HG03280 (cell line): ENCODE data around the gene STK39.

Experiments
- ATAC-seq: cut with Tn5 transposase; IDR thresholded peaks from one replicate; pipeline ENCODE4 v1.9.1; 2021; ENCODE audit warnings: mild to moderate bottlenecking, moderate library complexity; ENCODE audit not compliant: unreplicated experiment

STK39 gene

GRCh38 chr2:168210895-168211570 lies 36.4 kb downstream of the STK39 start:
- peak; percentile 37 for ATAC-seq

GRCh38 chr2:168210216-168210894 lies 37.0 kb downstream of the STK39 start:
- no peak for ATAC-seq

- ATAC-seq: no peak
Observed at GRCh38 chr2:168208652-168209051, 38.7 kb downstream of the STK39 start.

- no peak for ATAC-seq
Observed at GRCh38 chr2:168207851-168208250, 39.5 kb downstream of the STK39 start.

- no peak for ATAC-seq
Observed at GRCh38 chr2:168203762-168204693, 43.4 kb downstream of the STK39 start.

DNA sequence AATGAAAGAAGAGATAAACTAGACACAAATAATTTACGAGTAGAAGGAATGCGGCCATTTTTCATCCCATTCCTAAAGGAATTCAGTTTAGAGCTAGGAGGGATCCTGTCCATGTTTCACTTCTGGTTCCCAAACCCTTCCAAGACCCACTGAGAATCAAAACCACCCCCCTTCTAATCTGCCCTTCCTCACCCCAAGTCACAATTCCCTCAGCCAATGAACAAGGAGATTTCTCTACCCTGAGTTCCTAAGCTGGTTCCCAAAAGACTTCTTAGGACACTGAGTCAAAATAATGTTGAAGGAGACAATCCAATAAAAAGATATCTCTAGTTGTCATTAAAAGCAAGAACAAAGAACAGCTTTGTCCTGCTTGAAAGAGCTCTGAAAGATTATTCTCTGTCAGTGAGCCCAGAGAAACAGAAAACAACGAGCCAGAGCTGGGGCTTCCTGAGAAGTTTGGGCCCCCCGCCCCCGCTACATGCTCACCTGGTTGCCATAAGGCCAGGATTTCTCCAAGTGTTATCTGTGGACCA lies 45.7 kb downstream of the STK39 start:
- ATAC-seq: no peak

DNA sequence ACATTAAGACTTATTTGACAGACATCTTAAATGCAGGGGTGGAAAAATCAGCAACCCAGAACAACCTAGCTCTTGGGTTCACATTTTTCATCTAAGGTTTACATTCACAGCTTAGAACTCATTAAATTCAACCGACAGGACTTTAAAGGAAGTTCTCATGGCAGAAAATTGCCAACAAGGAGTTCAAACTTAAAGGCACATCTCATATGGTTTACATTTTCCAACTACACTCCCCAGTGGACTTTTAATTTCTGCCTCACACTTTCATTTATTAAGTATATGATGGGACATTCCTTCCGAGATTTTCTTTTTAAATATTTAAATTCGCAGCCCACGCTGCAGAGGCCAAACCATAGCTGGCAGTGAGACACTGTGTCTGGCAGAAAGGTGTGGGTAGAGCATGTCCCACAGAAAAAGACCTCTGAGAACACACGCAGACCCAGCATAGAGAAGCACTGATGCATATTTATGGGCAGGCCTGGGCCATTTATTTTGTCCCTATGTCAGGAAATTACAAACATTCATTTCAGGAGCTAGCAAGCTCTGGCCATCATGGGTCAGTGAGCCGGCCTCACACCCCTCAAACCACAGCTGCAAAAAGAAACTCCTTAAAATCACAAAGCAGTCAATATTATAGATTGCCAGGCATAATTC lies 46.3 kb downstream of the STK39 start:
- ATAC-seq: no peak

DNA sequence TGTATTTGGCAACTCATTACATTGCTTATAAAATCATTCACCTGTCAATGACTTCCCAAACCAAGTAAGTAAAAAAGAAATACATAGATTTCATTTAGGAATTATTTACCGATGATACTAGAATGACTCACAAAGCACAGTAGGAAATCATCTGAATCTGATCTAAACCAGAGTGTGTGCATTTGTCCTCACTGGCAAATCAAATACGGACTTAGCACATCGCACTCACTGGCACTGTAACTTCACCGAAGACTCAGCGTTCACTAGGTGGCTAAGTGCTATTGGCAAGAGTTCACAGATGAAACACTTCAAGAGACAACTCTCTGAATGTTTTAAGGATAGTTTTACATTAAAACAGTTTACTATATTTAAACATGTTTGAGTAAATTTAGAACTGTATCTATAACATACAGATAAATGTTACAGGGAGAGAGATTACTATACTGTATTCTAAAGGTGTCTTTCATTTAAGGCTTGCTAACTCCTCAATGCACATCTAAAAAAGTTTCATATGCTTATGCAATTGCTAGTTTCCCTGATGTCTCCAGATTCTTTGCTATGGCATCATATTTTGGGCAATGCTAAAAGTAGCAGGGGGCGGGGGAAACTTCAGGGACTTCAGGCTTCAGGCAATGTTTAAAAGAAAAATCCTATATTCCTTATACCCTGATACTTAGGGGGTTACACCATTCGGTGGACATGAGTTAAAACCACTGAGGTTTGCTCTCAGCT lies 48.8 kb downstream of the STK39 start:
- ATAC-seq: no peak

GRCh38 chr2:168196764-168197180 lies 50.6 kb downstream of the STK39 start:
- ATAC-seq: no peak

GRCh38 chr2:168194784-168195522 lies 52.4 kb downstream of the STK39 start:
- peak; percentile 80 for ATAC-seq

- no peak for ATAC-seq
Observed at GRCh38 chr2:168192839-168193616, 54.4 kb downstream of the STK39 start.

DNA sequence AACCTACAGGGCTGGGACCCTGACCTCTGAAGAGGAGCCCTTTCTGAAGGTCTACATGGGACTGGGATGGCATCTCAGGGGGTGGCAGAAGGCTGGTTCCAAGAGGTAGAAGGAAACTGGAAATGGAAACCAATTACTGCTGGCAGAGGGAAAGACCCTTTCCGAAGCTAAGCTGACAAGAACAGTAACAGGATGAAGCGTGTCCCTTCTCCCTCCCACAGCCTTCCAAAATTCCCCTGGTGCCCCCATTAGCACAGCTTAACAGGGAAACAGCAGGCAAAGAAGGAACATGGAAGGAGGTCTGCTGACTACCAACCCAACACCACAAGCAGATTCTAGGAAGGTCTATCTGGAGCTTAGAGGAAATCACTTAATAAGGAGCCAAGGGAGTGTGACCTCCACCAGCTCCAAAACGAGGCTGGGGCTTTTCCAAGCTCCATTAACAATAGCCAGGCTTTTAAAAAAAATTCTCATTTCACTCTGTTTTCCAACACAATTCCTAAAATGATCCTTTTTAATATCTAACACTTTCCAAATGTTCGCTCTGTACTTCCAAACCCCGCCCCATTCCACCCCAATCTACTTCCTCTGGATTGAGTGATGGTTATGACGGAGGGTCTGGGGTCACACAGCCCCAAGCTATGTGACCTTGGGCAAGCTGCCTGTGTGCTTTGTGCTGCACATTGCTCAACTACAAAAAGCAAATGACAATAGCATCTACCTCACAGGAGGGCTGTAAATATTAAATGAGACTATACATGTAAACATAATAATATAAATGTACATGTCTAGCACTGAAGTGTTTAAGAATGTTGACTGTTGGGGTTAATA lies 55.2 kb downstream of the STK39 start:
- no peak for ATAC-seq

DNA sequence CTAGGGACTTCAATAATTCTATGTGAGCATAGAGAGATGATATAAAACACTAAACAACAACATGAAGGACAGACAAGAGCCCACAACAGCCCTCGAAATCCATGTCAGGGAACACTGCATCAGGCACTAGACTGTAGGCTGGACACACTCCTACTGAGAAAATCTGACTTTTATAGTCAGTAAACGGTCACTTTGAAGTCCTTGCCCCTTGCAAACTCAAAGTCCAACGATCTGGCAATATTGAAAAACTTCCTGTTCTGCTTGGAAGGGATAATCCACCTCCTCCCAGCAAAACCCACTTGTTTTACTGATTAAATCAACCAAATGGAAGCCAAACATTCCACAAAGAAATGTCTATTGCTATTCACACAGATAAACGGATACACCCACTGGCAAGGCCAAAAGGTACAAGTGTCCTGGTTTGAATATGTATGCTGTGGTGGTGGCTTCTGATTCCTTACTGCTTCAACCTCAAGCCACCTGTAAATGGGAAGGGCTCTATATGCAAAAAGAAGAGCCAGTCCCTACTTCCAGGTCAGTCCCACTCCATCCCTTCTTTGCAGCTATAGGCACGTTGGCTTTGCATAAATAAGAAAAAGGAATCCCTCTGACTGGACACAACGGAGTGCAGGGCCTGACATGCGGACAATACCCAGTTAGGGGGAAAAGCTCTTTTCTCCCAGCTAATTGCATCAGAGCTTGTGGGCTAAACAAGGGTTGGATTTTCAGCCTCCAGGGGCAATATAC lies 56.6 kb downstream of the STK39 start:
- no peak for ATAC-seq

GRCh38 chr2:168189835-168190569 lies 57.4 kb downstream of the STK39 start:
- ATAC-seq: no peak

- no peak for ATAC-seq
Observed at GRCh38 chr2:168188002-168188401, 59.4 kb downstream of the STK39 start.

GRCh38 chr2:168186452-168186851 lies 60.9 kb downstream of the STK39 start:
- ATAC-seq: no peak
